Gastrocnemius medialis (tissue), 4 donors: Measurements from ENCODE around the gene LRRC38. TPM values are rescaled to one million over a fixed set of nuclear protein-coding genes. Genes with fewer than 3 reads are reported as not detected.
A peak's percentile ranks its signal among the peaks of the same experiment; 100 is the strongest.

Experiments used
- ATAC-seq, 2 donors: fragments of 150-250 bp; one replicate each; pipeline ENCODE4 v1.9.1; 2016
- DNase-seq, 2 donors: peaks; one replicate each; pipeline ENCODE4 v3.0.0-alpha.2; 2019
- H3K27ac ChIP-seq, 4 donors: fragments of 200-600 bp; sonication (generic); 1 replicate in 1 of 4; 2 replicates in 3 of 4; pipeline ENCODE4 v1.5.1; 2016 to 2018; ENCODE audit warnings: mild to moderate bottlenecking in 2 of 4, moderate library complexity in 1 of 4
- H3K27me3 ChIP-seq, 3 donors: fragments of 200-600 bp; sonication (generic) in 2 of 3; 1 replicate in 1 of 3; 2 replicates in 2 of 3; pipeline versions ENCODE4 v1.5.1 to v1.6.0; 2016 to 2019; ENCODE audit warnings: mild to moderate bottlenecking in 1 of 3, moderate library complexity in 1 of 3
- H3K36me3 ChIP-seq, 2 donors: fragments of 200-600 bp; sonication (generic) in 1 of 2; one replicate each; pipeline ENCODE4 v1.5.1; 2017 to 2018
- H3K4me1 ChIP-seq, 2 donors: fragments of 200-600 bp; sonication (generic) in 1 of 2; one replicate each; pipeline ENCODE4 v1.5.1; 2016 to 2017; ENCODE audit warnings: mild to moderate bottlenecking in 2 of 2
- H3K4me3 ChIP-seq, 4 donors: fragments of 200-600 bp; sonication (generic) in 3 of 4; 1 replicate in 1 of 4; 2 replicates in 3 of 4; pipeline ENCODE4 v1.5.1; 2016 to 2019; ENCODE audit warnings: mild to moderate bottlenecking in 2 of 4
- H3K9me3 ChIP-seq, 3 donors: fragments of 200-600 bp; sonication (generic) in 2 of 3; 1 replicate in 1 of 3; 2 replicates in 2 of 3; pipeline ENCODE4 v1.5.1; 2016 to 2019
- POLR2A ChIP-seq, 2 donors: fragments of 450-650 bp; IDR thresholded peaks; one replicate each; pipeline ENCODE4 v1.6.1; 2017; ENCODE audit warnings: antibody characterized with exemption in 2 of 2, mild to moderate bottlenecking in 2 of 2, moderate library complexity in 2 of 2
- in situ Hi-C, 4 donors: fragments of 200-750 bp; cut with MboI; loops; one replicate each; pipeline versions ENCODE4 v1.15.0 to v1.8.0; 2017; ENCODE audit warnings: low sequenced_read_pairs in 4 of 4
- intact Hi-C: fragments of 100-400 bp; cut with DNase I; formaldehyde crosslinking; loops from one replicate; pipeline ENCODE4 v1.15.1; 2023; ENCODE audit warnings: low total_unique reads
- total RNA-seq, 4 donors: library from RNA; depleted of rRNA; stranded (reverse); fragments of >200 nt; gene quantifications; one replicate each; pipeline versions ENCODE4 v1.1.0 to v1.2.3, GENCODE V29; 2016
- TF ChIP-seq, protein P1 (sequence below), 5 experiments: fragments of 450-650 bp in 3 of 5; fragments of 200-600 bp in 2 of 5; sonication (generic) in 2 of 5; IDR thresholded peaks in 4 of 5; conservative IDR thresholded peaks in 1 of 5; 1 replicate in 4 of 5; 2 replicates in 1 of 5; pipeline ENCODE4 v1.5.1; 2016 to 2019; ENCODE audit warnings: antibody characterized with exemption in 5 of 5, mild to moderate bottlenecking in 3 of 5, moderate library complexity in 3 of 5

The LRRC38 gene
- total RNA-seq, 4 donors from 2014 or later: 2.1 to 6.8 (median 5.7) TPM

DNA sequence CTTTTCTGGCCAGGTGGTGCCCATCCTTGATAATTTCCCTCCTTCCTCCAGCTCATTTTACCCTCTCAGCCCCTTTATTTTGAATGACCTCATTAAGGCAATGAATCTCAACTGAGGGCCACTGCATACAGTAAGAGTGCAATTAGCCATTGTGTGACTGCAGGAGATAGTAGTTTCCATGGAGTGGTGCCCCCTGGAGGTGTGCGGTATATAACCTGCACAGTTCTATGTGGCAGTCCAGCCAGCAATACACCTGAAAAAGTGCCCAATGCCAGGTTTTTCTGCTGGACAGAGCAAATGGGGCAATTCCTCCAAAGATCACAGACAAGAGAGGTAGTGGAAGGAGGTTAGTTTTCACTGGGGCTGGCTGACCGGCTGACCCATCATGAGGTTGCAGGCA, 25.9 kb upstream of the LRRC38 start:
- TF ChIP-seq, protein P1, sequence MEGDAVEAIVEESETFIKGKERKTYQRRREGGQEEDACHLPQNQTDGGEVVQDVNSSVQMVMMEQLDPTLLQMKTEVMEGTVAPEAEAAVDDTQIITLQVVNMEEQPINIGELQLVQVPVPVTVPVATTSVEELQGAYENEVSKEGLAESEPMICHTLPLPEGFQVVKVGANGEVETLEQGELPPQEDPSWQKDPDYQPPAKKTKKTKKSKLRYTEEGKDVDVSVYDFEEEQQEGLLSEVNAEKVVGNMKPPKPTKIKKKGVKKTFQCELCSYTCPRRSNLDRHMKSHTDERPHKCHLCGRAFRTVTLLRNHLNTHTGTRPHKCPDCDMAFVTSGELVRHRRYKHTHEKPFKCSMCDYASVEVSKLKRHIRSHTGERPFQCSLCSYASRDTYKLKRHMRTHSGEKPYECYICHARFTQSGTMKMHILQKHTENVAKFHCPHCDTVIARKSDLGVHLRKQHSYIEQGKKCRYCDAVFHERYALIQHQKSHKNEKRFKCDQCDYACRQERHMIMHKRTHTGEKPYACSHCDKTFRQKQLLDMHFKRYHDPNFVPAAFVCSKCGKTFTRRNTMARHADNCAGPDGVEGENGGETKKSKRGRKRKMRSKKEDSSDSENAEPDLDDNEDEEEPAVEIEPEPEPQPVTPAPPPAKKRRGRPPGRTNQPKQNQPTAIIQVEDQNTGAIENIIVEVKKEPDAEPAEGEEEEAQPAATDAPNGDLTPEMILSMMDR (IDR thresholded peaks at IDR 0.05 in 4 of 5, conservative IDR thresholded peaks at IDR 0.05 in 1 of 5): no peak
- TF ChIP-seq POLR2A (IDR thresholded peaks at IDR 0.05): no peak
- intact Hi-C loops (loop anchor here (2.0 to 5.0 kb wide), 2 partner anchors 33 to 52 kb away; no protein-coding TSS in a partner anchor), in situ Hi-C loops (loop anchor here in 1 of 4 donors (10.0 kb wide), 1 partner anchor 75 kb away; no protein-coding TSS in a partner anchor)
- Histone ChIP-seq H3K4me1 (peaks cover 33 to 46% of the 10 kb centered on the region in 2 donors), H3K36me3 (no peaks in the 10 kb centered on the region), H3K27me3 (no peaks in the 10 kb centered on the region), H3K27ac (peak overlapping the region in 3 of 4 donors; percentile 85 to 95 (median 91)), H3K9me3 (no peaks in the 10 kb centered on the region), H3K4me3 (no peak overlapping the region)
- ATAC-seq: no peak
- no peak for DNase-seq

GRCh38 chr1:13538832-13539231, 25.0 kb upstream of the LRRC38 start:
- H3K36me3 ChIP-seq: no peaks in the 10 kb centered on the region
- H3K27ac ChIP-seq: no peak overlapping the region
- TF ChIP-seq POLR2A (IDR thresholded peaks at IDR 0.05): no peak
- TF ChIP-seq, protein P1 (IDR thresholded peaks at IDR 0.05 in 4 of 5, conservative IDR thresholded peaks at IDR 0.05 in 1 of 5): no peak
- DNase-seq (no peak), ATAC-seq (no peak)
- H3K27me3 ChIP-seq: no peaks in the 10 kb centered on the region
- peaks cover 27 to 37% of the 10 kb centered on the region in 2 donors for H3K4me1 ChIP-seq
- H3K4me3 ChIP-seq: no peak overlapping the region
- no peaks in the 10 kb centered on the region for H3K9me3 ChIP-seq
- in situ Hi-C loops (no loop called here), intact Hi-C loops (no loop called here)

- Histone ChIP-seq H3K4me1 (peaks cover 23 to 24% of the 10 kb centered on the region in 2 donors), H3K4me3 (no peak overlapping the region), H3K9me3 (no peaks in the 10 kb centered on the region), H3K27me3 (no peaks in the 10 kb centered on the region), H3K36me3 (no peaks in the 10 kb centered on the region), H3K27ac (peak overlapping the region; percentile 67 to 81 (median 73))
- in situ Hi-C loops: no loop called here
- DNase-seq (no peak), ATAC-seq (no peak)
- intact Hi-C loops: no loop called here
- TF ChIP-seq, protein P1 (IDR thresholded peaks at IDR 0.05 in 4 of 5, conservative IDR thresholded peaks at IDR 0.05 in 1 of 5): no peak
- no peak for TF ChIP-seq POLR2A (IDR thresholded peaks at IDR 0.05)
Observed at GRCh38 chr1:13536571-13536970, 22.8 kb upstream of the LRRC38 start.

DNA sequence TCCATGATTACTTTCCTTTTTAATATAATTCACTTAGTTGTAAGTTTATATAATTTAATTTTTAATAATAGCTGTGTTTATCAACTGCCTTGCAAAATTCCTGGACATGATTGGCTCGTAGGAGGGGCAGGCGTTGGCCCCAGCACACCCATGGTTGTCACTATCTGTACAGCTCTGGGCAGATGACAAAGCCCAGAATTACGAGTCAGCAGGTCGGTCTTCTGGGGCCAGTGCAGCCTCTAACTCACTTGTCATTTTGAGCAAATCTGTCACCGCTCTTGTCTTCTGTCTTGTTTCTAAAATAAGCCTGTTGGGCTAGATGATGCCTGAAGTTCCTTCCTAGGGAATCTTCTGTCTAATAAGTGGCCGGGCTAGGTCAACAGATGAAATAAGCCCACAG, 21.4 kb upstream of the LRRC38 start:
- no peak overlapping the region for H3K4me3 ChIP-seq
- peak overlapping the region; percentile 67 to 81 (median 73) for H3K27ac ChIP-seq
- in situ Hi-C loops: no loop called here
- peak; percentile 97 to 98 for ATAC-seq
- H3K4me1 ChIP-seq: peaks cover 11% of the 10 kb centered on the region in 2 donors
- no peak for TF ChIP-seq POLR2A (IDR thresholded peaks at IDR 0.05)
- TF ChIP-seq, protein P1 (IDR thresholded peaks at IDR 0.05 in 4 of 5, conservative IDR thresholded peaks at IDR 0.05 in 1 of 5): no peak
- DNase-seq: peak; percentile 57 to 76
- intact Hi-C loops: no loop called here
- no peaks in the 10 kb centered on the region for H3K27me3 ChIP-seq
- H3K9me3 ChIP-seq: no peaks in the 10 kb centered on the region
- H3K36me3 ChIP-seq: no peaks in the 10 kb centered on the region

DNA sequence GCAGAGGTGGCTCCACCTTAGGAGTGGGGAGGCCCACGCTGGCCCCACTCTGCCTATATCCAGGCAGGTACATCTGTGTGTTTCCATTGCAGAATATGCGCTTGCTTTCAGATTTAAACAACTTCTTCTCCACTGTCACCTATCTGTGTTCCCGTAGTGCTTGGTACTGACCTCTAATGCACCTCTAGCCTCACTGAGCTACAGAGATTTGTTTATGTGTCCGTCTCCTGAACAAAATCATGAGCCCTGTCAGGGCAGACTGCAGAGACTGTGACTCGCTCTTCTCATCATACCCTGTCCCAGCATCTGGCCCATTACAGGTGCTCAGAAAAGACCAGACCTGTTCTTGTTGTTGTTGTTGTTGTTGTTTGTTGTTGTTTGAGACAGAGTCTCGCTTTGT, 14.5 kb upstream of the LRRC38 start:
- Histone ChIP-seq H3K4me1 (no peaks in the 10 kb centered on the region), H3K4me3 (no peak overlapping the region), H3K9me3 (no peaks in the 10 kb centered on the region), H3K27me3 (no peaks in the 10 kb centered on the region), H3K36me3 (no peaks in the 10 kb centered on the region), H3K27ac (no peak overlapping the region)
- intact Hi-C loops (no loop called here), in situ Hi-C loops (no loop called here)
- TF ChIP-seq, protein P1 (IDR thresholded peaks at IDR 0.05 in 4 of 5, conservative IDR thresholded peaks at IDR 0.05 in 1 of 5): no peak
- no peak for TF ChIP-seq POLR2A (IDR thresholded peaks at IDR 0.05)
- DNase-seq (no peak), ATAC-seq (no peak)
